Measurements from ENCODE around the gene LHX4.

The LHX4 gene

DNA sequence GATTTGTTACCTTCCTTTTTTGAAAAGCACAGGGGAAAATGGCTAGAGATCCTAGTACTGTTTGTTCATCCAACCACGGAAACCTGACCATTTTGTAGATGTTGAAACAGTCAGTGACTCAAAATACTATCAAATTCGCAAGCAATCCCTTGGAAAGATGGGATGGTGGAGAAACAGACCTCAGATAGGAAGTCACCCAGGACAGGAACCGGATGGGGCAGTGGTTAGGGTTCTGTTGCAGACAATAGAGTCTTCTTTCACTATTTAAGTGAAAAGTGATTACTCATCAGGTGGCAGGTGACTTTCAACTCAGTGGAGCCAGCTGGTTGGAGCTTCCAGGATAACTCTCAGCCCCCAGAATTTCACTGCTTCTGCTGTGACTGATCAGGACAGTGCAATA, 17.0 kb downstream of the LHX4 start:
- DNase-seq: no peak

DNA sequence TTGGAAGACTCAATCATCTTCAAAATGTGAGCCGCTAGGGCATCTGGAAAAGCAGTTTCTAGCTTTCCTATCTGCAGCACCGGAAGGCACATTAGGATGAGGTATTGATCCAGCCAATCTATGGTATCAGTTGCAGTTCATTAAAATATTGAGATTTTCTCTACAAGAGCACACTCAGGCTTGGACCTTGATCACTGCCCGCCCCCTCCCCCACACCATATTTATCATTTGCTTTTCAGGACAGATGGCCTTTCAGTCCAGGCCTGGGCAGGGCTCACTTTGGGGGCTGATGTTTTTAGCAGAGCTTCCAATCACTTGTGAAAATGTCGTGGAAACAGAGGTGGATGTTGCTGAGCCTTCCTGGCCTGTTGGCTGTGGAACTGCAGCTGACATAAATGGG, 17.5 kb downstream of the LHX4 start:
- DNase-seq: no peak

DNA sequence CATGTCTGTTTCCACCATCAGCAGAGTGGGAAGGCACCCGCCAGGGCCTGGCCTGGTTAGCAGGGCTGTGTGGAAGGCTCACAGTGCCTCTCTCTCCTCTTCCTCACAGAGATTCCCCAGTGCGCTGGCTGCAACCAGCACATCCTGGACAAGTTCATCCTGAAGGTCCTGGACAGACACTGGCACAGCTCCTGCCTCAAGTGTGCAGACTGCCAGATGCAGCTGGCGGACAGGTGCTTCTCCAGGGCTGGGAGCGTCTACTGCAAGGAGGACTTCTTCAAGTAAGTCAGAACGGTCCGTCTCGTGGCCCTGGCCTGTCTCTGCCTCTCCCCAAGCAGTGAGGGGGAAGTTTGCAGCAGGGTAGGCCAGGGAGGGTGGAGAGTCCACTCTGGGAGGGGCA, 18.1 kb downstream of the LHX4 start:
- no peak for DNase-seq

DNA sequence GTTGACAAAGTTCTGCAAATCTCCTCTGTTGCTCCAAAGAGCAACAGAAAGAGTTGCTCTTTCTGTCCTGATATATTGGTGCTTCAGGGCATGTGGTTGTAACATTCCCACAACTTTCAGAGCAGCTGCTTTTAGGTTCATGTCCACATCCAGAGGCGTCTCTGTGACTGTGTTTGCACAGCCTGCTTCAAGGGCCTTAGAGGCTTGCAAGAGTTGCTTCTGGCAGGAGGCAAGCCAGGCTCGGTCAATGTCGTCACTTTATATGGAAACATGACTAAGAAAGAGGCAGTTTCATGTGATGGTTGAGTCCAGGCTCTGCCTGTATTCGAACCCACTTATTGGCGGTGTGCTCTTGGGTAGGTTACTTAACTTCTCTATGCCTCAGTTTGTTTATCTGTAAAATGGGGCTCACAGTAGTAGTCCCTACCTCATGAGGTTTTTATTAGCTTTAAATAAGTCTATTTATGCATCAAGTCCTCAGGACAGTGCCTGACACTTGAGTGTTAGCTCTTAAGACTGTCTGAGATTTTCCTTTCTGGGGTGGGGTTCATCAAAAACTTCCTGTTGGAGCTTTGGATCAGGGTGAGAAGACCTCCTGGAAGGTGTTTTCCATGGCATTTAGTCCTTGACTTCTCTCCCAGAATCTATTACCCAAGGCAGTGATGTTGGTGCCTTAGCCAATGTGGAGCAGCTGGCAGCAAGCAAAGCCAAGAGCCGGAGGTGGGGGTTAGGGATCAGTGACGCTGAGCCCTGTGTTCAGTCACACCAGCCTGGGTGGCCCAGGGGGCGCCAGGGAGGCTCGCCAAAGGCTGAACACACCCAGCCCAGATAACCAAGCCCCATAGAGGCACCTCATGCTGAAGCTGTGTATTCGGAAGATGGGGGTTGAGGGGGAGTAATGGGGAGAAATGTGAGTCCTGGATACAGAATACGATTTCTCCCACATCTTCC, 18.9 kb downstream of the LHX4 start:
- no peak for DNase-seq

DNA sequence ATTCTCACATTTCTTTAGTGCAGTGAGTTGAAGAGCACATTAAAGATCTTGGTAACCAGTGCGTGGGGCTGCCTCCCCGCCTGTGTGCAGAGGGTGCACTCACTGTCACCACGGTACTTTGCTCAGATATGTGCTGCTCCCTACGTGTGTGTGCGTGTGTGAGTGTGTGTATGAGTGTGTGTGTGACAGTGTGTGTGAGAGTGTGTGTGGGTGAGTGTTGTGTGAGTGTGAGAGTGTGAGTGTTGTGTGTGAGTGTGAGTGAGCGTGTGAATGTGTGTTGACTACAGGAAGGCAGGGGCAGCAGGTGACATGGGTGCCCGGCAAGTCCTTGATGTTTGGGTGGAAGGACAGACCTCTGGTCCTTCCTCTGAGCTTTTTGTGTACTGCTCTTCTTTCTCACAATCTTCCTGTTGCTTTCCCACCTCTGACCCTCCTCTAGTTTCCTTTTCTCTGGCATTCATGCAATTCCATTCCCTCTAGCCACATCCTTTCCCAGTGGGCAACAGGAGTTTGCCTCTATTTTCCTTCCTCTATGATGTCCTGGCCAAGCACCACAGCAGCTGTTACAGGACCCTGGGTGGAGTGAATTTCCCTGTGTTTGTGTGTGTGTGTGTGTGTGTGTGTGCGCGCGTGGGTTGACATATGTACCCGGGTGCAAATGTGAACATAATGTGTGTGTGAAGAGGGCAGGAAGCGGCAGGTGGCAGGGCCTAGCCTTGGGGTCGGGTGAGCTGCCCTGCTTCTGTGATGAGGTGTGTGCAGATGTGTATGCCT, 19.8 kb downstream of the LHX4 start:
- no peak for DNase-seq

DNA sequence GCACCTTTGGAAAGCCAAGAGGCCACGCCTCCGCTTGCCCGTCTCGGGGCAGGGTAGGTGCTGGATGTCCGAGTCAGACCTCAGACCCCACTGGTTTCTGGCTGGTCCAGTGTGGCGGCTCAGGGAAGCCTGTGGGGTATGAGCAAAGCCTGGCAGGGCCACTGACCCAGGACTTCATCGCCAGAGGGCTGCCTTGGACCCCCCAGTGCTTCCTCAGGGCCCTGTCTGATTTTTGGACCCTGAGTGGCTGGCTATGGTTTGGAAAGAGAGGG, 20.4 kb downstream of the LHX4 start:
- no peak for DNase-seq

DNA sequence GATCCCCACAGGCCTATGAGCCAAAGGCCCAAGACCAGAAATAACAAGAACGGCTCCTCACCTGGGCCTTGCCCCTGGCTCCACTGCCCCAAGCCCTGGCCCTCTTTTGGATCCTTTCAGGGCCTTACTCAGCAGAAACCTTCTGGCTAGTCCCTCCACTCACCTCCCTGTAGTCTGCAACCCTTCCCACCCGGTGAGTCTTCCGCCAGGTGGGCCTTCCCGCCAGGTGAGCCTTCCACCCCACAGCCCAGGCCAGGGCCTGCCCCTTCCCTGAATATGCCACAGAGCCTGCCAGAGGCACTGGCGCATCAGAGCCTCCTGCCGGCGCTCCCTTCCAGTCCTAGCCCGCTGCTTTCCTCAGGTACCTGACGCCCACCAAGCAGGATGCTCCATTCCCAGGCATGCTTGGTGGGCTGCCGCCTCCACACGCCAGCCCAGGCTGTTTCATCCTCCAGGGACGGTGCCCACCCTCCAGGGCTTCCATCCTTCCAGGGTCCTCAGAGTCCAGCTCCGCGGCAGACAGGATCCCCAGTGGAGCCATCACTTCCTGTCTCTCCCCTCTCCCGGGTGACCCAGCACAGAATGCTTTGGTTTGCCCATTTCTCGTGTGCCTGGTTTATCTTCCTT, 20.9 kb downstream of the LHX4 start:
- DNase-seq: no peak

DNA sequence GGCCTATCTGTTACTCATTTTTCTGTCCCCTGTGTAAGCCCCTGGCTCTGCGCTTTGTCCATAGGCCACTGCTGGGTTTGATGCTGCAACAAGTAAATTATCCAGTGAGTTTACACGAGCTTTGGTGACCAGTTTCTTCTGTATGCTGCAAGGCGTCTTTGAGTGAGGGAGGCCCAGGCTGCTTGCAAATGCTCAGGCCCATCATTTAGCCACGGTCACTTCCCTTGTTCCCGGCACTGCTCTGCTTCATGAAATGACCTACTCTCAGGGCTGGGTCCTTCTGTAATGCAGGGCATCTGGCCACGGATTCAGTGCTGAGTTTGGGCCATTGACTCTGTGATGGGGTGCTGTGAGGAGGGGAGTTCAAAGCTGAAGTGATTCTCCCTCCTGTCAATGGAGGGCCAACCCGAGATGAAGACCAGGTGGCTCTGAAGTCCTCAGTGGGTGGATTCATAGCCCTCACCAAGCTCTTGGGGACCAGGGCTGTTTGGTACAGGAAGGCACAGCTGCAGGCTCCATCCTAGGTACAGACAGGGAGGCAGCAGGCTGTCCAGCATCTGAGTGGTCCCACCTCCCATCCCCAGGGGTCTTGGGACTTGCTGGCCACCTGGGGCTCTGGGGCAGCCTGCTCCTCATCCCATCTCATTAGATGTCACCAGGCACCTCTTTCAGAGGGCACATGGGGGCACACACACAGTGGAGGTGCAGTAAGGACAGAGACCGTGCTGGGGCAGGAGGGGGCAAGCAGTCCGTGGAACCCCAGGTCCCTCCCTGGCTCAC, 21.7 kb downstream of the LHX4 start:
- no peak for DNase-seq

DNA sequence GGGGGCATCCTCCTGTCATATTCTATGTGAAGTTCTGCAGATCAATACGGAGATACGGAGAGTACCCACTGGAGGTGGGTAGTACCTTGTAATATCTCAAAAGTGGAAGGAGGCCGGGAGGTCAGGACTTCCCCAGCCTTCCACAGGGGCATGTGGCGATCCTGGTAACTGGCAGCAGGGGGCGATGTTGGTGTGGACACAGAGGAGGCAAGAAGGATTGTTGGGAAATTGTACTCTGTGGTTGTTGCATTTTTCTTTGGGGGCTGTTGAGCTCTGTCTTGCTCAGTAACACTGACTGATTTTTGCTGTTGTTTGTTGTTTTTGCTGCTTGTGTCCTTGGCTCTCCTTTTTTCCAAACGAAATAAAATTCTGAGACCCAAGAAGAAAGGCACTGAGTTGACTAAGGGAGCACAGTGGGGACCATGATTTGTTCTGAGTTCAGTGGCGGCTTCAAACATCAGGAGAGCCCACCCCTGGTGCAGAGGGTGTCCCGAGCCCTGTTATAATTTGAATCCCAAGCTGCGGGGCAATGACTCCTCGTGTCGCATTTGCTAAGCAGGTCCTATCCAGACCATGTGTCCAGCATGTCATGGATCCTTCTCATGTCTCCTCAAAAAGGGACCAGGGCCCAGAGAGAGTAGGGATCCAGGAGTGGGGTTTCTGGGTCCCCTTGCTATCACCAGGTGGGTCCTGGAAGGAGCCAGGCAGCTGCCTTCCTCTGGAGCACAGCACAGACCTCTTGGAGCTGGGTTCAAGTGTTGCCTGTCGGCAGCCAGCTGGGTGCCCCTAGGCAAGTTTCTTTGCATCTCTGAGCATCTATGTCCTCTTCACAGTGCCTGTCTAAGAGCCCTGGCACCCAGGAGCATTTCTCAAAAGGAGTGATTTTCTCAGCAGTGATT, 22.8 kb downstream of the LHX4 start:
- DNase-seq: peak; percentile 67 to 73

DNA sequence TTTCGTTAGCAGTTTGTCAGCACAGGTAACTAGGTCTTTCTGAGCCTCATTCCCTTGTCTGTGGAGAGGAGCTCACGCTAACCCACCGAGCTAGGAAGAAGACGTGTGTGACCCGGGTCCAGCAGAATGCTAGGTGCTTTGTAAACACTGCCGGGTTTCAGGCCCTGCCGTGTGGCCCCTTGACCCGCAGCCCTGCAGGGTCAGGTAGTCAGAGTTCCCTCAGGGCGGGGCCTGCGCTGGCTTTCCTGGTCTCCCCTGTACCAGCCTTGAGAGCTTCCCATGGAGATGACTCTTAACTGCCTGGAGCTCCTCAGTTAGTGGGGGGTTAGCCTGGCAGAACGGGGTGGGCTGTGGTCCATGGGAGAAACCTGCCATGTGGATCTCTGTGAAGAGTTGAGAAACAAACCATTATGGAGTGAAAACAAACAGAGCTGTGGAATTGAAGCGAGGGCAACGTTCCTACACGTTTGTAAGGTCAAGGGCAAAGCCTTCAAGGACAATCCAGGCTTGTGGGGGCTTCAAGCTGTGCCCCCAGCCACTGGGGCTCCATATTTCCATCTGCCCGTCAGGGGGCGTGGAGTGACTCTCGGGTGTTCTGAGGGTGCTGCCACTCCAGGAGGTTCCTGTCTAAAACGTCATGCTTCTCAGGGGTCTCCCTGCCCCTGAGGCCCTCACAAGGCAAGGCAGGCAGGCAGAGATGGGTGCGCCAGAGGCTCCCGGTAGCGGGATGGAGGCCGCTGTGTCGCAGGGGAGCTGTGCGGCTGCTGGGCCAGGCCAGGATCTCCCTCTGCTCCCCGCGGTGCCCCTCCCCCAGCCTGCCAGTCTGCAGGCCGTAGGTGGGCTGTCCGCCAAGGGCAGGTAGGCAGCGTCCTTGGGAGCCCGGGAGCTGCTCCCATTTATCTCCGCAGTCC, 23.8 kb downstream of the LHX4 start:
- DNase-seq: no peak

DNA sequence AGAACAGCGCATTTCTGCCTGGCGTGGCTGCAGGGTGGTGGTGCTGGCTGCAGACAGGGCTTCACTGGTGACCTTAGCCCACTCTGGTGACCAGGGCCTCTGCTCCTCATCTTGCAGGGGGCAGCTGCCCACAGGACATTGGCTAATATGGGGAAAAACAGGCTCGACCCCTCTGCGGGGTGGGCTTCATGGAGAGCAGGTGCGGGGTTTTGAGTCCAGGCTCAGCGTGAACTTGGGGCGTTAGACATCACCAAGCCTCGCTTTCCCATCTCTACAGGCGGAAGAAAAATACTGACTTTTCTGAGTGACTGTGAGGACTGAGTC, 24.4 kb downstream of the LHX4 start:
- DNase-seq: no peak

DNA sequence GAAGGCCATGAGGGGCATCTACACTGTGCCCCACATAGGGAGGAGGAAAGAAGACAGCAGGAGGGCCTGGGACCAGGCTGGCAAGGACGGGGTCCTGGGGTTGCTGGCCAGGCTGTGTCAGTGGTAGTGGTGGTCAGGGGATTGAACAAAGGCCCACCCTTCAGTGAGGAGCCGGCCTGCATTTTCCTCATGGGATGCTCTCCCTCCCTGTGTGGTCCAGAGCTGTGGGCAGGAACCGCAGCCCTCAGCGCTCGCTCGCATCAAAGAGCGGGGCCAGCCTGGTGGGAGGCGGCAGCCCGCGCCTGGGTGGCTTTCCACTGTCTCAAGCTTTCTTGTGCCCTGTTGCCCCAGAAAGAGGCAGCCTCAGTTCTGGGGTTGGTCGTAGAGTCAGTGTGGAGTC, 24.8 kb downstream of the LHX4 start:
- no peak for DNase-seq

DNA sequence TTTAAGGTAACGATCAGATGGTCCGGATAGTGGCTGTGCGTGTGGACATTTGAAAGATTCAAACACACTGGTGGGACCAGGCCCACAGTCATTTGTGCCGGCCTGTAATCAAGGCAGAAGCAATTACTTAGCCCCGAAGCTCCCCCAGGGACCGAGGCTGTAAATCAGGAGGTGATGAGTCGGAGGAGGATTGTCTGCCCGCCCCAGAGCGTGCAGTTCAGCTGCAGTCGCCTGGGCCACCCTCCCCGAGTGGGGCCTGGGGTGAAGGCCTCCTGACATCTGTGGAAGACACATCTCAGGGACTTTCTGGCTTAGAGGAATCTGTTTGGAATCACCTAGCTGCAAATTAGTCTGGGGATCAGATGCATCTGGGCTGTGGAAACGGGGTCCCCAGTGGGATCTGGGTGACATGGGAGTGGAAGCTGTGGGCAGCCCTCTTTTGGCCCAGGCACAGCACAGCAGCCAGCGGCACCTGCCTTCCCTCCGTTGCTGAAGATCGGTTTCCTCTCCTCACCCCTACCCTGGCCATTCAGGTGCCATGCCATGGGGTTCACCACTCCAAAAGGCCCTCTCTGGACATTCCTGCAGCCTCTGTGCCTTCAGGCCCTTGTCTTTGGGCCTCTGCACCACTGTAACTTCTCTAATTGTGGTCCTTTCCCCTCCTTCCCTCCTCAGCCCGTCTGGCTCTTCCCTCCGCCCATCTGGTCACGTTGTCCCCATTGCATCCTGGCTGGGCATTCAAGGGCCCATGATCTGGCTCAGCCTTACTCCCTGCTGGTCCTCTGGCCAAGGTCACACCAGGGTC, 25.7 kb downstream of the LHX4 start:
- DNase-seq: no peak

DNA sequence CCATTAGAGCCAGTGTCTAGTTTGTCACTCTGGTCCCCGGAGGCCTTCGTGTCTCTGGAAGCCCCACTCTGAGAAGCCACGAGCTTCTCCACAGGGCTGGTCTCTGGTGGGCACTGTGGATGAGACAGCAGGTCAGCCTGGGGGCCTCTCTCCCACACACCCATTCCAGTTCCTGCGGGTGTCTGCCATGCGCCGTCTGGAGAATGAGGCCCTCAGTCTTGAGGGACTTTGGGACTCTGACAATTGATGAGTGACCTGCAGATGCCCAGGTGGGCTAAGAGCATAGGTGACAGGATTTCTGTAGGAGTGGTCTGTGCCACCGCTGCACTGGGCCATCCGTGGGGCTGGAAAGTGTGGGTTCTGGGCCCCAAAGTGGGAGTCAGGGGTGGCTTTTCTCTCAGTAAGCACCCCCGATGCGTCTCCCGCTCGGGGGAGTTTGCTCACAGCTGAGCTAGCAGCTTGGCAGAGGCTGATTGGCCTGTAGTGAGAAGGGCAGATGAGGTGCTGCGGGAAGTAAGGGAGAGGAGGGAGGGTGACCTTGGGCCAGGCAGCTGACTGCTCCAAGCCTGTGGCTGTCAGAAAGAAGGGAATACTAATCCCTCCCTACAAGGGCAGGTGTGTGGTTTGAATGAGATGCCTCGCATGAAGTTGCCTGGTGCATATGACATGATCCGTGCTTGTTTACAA, 26.4 kb downstream of the LHX4 start:
- no peak for DNase-seq

DNA sequence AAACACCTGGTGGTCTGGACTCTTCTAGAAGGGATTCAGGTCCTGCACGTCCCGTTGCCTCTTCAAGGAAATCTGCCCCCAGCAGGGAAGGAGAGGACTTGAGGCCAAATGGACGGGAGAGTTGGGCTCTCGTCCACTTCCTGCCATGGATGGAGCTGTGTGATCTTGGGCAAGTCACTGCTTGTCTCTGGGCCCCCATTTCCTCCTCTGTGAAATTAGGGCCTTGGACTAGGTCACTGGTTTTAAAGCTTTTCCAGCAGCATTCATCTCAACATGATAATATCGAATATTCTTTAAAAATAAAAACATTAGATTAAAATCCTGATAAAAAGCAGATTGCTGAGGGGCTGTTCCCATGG, 26.9 kb downstream of the LHX4 start:
- DNase-seq: no peak

DNA sequence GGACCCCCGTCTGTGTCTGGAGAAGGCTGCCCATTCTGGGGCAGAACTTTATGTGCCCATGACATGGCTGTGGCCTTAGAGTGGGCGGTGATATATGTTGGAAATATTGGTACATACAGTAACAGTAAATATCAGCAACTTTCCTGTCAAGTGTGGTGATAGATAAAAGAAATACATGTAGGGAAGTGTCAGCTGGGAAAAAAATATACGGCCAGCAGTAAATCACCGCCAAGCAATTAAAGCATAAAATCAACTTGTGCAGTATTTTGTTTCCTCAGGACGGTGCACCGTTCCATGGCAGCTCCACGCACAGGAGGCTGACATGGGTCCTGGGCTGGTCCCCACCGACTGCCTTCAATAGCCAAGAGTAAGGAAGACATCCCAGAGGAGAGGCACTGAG, 27.4 kb downstream of the LHX4 start:
- DNase-seq: no peak

DNA sequence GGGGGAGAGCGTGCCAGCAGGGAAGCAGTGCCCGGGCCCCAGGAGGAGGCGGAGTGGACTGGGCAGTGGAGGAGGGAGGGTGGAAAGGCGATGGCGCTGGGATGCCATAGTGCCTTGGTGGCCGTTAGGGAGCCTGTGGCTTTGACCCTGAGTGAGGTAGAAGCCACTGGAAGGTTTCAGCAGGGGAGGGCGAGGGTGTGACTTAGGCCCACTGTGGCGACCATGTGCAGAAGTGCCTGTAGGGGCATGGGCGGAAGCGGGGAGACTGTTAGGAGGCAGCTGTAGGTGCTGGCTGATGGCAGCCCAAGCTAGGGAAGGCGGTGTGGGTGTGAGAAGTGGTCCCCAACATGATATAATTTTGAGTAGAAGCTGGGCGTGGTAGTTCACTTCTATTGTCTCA, 28.2 kb downstream of the LHX4 start:
- no peak for DNase-seq

DNA sequence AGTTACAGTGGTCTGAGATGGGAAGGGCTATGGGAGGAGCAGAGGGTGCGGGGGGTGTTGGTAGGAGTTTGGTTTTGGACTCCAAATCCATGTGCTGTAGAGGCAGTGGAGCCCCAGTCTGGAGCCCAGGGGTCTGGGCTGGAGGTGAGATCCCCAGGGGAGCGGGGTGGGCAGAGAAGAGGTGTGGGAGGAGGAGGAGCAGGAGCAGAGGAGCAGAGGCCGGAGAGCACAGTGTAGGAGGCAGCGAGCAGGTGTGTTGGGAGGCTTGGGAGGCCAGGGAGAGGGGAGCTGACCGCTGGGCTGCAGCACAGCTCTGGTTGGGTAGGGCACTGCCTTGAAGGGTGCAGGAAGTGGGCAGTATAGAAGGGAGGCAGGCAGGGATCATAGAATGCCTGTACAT, 28.9 kb downstream of the LHX4 start:
- no peak for DNase-seq

DNA sequence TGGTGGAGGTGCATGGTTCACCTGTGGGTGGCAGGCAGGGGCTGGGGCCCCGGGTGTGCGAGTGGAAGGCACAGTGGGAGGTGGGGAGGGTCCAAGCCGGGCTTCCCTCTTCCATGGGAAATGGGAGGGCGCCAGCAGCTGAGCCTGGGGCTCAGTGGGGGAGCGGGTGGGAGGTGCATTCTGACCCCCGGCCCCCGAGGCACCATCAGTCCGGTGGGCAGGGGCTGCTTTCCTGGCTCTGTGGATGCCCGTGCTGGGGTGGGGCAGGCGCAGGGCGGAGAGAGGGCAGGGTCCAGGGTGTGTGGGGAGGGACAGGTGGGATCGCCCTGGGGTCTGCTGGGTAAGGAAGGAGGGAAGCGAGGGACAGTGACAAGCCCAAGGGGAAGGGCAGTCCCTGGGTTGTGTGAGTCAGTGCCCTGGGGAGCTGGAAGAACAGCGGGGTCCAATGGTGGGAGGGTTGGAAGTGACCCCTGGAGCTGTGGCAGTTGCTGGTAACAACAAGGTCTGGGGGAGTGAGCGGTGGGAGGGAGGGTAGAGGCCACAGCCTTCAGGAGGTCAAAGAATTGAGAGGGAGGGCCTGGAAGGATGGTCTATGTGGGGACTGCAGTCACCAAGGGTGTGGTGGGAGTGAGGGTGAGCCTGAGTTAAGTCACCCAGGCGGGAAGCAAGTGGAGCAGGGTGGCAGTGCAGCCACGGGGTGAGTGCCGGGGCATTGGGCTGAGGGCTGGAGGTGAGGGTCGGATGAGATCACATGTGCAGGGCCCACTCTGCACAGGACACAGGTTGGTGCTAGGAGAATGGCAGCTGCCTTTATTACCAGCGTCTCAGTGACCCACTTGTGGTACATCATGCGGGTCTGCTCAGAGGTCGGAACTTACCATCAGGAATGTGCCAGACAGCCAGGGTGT, 29.6 kb downstream of the LHX4 start:
- no peak for DNase-seq
